Body of pancreas (tissue), 4 donors: ENCODE results near the gene IFITM10. TPM values are rescaled to one million over a fixed set of nuclear protein-coding genes. Genes with fewer than 3 reads are reported as not detected.

Experiments
- ATAC-seq: fragments of 150-250 bp; one replicate; pipeline ENCODE4 v1.9.1; 2016
- DNase-seq, 4 donors: peaks; one replicate each; pipeline ENCODE4 v3.0.0-alpha.2; 2019
- H3K27ac ChIP-seq, 4 donors: fragments of 200-600 bp; sonication (generic); 1 replicate in 3 of 4; 2 replicates in 1 of 4; pipeline versions ENCODE4 v1.5.1 to v1.6.1; 2016 to 2019; ENCODE audit warnings: mild to moderate bottlenecking in 1 of 4, mixed read lengths in 1 of 4, moderate library complexity in 1 of 4
- H3K27me3 ChIP-seq, 2 donors: fragments of 200-600 bp; sonication (generic); one replicate each; pipeline ENCODE4 v1.6.0; 2016; ENCODE audit warnings: mild to moderate bottlenecking in 1 of 2
- H3K36me3 ChIP-seq, 2 donors: fragments of 200-600 bp; sonication (generic); replicated peaks in 1 of 2; 2 replicates each; pipeline ENCODE4 v1.5.1; 2016; ENCODE audit warnings: low read depth in 2 of 2; ENCODE audit not compliant: insufficient read depth in 1 of 2
- H3K4me1 ChIP-seq: fragments of 200-600 bp; sonication (generic); one replicate; pipeline ENCODE4 v1.6.0; 2016
- H3K4me3 ChIP-seq, 2 donors: fragments of 200-600 bp; sonication (generic); 1 replicate in 1 of 2; 2 replicates in 1 of 2; pipeline ENCODE4 v1.5.1; 2016 to 2019
- H3K9me3 ChIP-seq, 3 donors: fragments of 200-600 bp; sonication (generic); 1 replicate in 2 of 3; 2 replicates in 1 of 3; pipeline ENCODE4 v1.5.1; 2016
- CTCF ChIP-seq, 7 experiments: fragments of 450-650 bp in 4 of 7; fragments of 200-600 bp in 3 of 7; sonication (generic) in 3 of 7; IDR thresholded peaks; one replicate each; pipeline ENCODE4 v1.5.1; 2016 to 2019; ENCODE audit warnings: antibody characterized with exemption in 7 of 7
- POLR2A ChIP-seq, 3 donors: fragments of 450-650 bp; IDR thresholded peaks; one replicate each; pipeline ENCODE4 v1.6.1; 2016; ENCODE audit warnings: antibody characterized with exemption in 3 of 3, mild to moderate bottlenecking in 2 of 3
- WGBS, 2 donors: methylation state at CpG; one replicate each; pipeline ENCODE4 v1.1.5; 2017; 5-methylcytosine and 5-hydroxymethylcytosine counted together
- intact Hi-C: fragments of 100-400 bp; cut with DNase I; formaldehyde crosslinking; loops from one replicate; pipeline ENCODE4 v1.15.1; 2023
- total RNA-seq, 2 donors: library from RNA; depleted of rRNA; stranded (reverse); fragments of >200 nt; gene quantifications; one replicate each; pipeline ENCODE4 v1.1.0, GENCODE V29; 2016

IFITM10 gene
- total RNA-seq, 2 donors from 2014 or later, result 0.26 TPM; not detected in 1

DNA sequence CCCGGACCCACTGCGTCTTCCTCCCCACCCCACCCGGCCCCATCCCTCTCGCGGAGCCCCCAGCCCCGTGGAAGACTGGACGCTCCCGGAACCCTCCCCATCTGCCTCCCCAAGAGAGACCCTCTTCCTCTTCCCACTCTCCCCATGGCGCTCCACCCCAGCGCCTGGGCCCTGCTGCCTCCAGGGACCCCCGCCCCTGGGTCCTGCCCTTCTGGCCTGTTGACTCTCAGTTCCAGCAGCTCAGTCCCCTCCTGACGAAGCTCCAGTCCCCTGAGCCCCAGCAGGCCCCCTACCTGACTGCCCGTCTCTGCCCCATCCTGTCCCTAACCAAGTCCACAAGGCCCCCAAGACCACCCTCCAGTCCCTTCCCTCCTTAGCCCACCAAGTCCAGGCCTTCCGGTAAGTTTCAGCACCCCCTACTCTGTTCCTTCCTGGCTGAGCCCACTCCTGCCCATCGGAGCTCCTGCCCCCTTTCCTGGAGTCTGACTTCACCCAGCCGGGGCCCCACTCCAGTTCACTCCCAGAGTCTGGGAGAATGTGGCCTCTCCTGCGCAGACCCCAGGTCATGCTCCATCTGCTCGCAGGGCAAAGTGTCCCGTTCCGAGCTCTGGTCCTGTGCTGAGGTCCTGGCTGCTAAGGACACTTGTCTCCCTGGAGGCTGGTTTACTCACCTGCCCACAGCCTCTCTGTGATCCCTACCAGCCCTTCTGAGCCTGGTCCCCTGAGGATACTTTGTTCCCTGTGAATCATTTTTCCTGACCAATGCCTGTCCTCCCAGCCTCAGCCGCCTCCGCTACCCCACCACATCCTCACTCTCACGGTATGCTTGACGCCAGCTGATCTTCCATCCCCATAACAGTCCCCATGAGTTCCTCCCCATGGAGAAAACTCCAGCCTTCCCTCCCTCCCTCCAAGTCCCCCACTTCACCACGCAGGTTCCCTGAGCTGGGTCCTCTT is 722 bp downstream of the IFITM10 start:
- Histone ChIP-seq H3K4me3 (no peak overlapping the region), H3K27me3 (no peaks in the 10 kb centered on the region), H3K27ac (no peak overlapping the region), H3K9me3 (no peaks in the 10 kb centered on the region), H3K36me3 (peaks cover 0 to 15% of the 10 kb centered on the region in 2 donors), H3K4me1 (peaks cover 37% of the 10 kb centered on the region)
- 14 to 21% methylated on average over 24 to 25 of the region's 25 CpGs for WGBS, 2 donors
- intact Hi-C loops, result no loop called here
- no peak for TF ChIP-seq POLR2A (IDR thresholded peaks at IDR 0.05)
- TF ChIP-seq CTCF (IDR thresholded peaks at IDR 0.05), result no peak
- ATAC-seq (peak; percentile 15), DNase-seq (no peak)

GRCh38 chr11:1748636-1749394 is 1.6 kb downstream of the IFITM10 start:
- Histone ChIP-seq H3K27ac (no peak overlapping the region), H3K4me3 (no peak overlapping the region), H3K9me3 (no peaks in the 10 kb centered on the region), H3K4me1 (peaks cover 40% of the 10 kb centered on the region), H3K36me3 (peaks cover 0 to 9% of the 10 kb centered on the region in 2 donors), H3K27me3 (no peaks in the 10 kb centered on the region)
- DNase-seq, result no peak
- no peak for TF ChIP-seq CTCF (IDR thresholded peaks at IDR 0.05)
- no peak for TF ChIP-seq POLR2A (IDR thresholded peaks at IDR 0.05)
- peak; percentile 17 for ATAC-seq
- 2 to 5% methylated on average over 3 to 62 of the region's 84 CpGs for WGBS, 2 donors
- intact Hi-C loops, result no loop called here

- WGBS, 2 donors, result 51 to 79% methylated on average over 27 to 63 of the region's 72 CpGs
- H3K27me3 ChIP-seq, result no peaks in the 10 kb centered on the region
- no peak overlapping the region for H3K4me3 ChIP-seq
- H3K9me3 ChIP-seq, result no peaks in the 10 kb centered on the region
- peaks cover 40% of the 10 kb centered on the region for H3K4me1 ChIP-seq
- ATAC-seq (no peak), DNase-seq (no peak)
- intact Hi-C loops, result no loop called here
- peaks cover 0 to 1% of the 10 kb centered on the region in 2 donors for H3K36me3 ChIP-seq
- TF ChIP-seq POLR2A (IDR thresholded peaks at IDR 0.05) (no peak), CTCF (IDR thresholded peaks at IDR 0.05) (no peak)
- no peak overlapping the region for H3K27ac ChIP-seq
Observed at GRCh38 chr11:1747753-1748635, 2.4 kb downstream of the IFITM10 start.

DNA sequence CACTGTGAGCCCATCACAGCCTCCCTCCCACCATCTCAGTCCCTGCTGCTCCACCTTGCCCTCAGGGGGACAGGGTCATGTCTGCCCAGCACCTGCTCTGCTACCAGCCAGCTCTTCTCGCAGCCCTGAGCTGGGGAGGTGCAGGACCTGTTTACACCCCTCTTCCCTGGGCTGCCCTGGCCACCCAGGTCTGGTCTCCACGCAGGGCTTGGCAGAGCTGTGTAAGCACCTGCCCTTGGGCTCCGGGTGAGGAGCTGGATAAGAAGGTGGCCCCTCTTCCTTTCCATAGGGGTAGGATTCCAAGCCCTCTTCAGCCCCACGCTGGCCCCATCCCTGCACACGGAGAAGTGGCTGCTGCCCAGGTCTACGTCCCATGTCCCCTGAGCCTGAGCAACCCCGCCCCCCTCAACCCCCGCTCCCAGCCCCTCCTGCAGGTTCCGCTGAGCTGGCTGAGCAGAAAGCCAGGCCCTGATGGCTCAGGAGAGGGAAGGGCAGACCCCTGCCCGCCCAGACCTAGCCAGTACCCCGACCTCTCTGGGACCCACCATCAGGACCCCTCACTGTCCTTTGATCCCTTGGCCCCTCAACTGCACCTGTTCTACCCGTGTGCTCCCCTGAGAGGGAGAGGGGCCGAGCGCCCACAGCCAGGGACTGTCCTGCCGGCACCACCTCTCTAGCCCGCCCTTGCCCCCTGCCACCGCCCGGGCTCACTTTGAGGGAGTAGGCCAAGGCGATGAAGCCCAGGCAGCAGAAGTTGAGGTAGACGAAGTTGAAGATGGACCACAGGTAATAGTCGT is 3.2 kb downstream of the IFITM10 start:
- TF ChIP-seq CTCF (IDR thresholded peaks at IDR 0.05) (no peak), POLR2A (IDR thresholded peaks at IDR 0.05) (no peak)
- intact Hi-C loops, result no loop called here
- no peaks in the 10 kb centered on the region for H3K9me3 ChIP-seq
- ATAC-seq (no peak), DNase-seq (peak in 1 of 4 donors; percentile 9)
- no peak overlapping the region for H3K27ac ChIP-seq
- no peak overlapping the region for H3K4me3 ChIP-seq
- peaks cover 40% of the 10 kb centered on the region for H3K4me1 ChIP-seq
- H3K27me3 ChIP-seq, result no peaks in the 10 kb centered on the region
- no peaks in the 10 kb centered on the region for H3K36me3 ChIP-seq
- 89 to 92% methylated on average over 11 to 18 of the region's 21 CpGs for WGBS, 2 donors
